Stomach (tissue), 4 donors: ENCODE results near the gene FGFR2.

Source experiments
- CTCF ChIP-seq, 7 experiments: fragments of 450-650 bp in 4 of 7; fragments of 200-600 bp in 3 of 7; sonication (generic) in 3 of 7; IDR thresholded peaks; one replicate each; pipeline ENCODE4 v1.5.1; 2016 to 2019; ENCODE audit warnings: antibody characterized with exemption in 7 of 7, control low read depth in 2 of 7, mild to moderate bottlenecking in 1 of 7
- EP300 ChIP-seq: sonication (generic); formaldehyde crosslinking; IDR thresholded peaks from one replicate; pipeline ENCODE4 v1.6.1; 2017; ENCODE audit warnings: antibody characterized with exemption
- POLR2A ChIP-seq, 4 donors: fragments of 450-650 bp; IDR thresholded peaks; one replicate each; pipeline ENCODE4 v1.6.1; 2016; ENCODE audit warnings: antibody characterized with exemption in 4 of 4, control low read depth in 2 of 4, mild to moderate bottlenecking in 1 of 4, moderate library complexity in 1 of 4

GRCh38 chr10:121617176-121617575 is 18.9 kb upstream of the FGFR2 start:
- TF ChIP-seq CTCF (IDR thresholded peaks at IDR 0.05) (no peak), EP300 (no peak), POLR2A (IDR thresholded peaks at IDR 0.05) (no peak)
